RWPE2 (cell line): ENCODE measurements around the gene CNKSR1.

Experiments used
- ATAC-seq: fragments of 200-7000 bp; cut with Tn5 transposase; 3 replicates; pipeline ENCODE4 v1.9.1; 2021; ENCODE audit warnings: low read depth
- DNase-seq: peaks from one replicate; pipeline ENCODE4 v3.0.0-alpha.2; 2020; ENCODE audit warnings: low spot score
- H3K27ac ChIP-seq: fragments of 450-650 bp; 2 replicates; pipeline ENCODE4 v1.5.1; 2017; ENCODE audit warnings: mild to moderate bottlenecking; ENCODE audit not compliant: poor library complexity, severe bottlenecking
- H3K27me3 ChIP-seq: fragments of 250-450 bp; sonication (Bioruptor Pico); 2 replicates; pipeline ENCODE4 v1.5.1; 2021; ENCODE audit warnings: mild to moderate bottlenecking, moderate library complexity; ENCODE audit not compliant: insufficient read depth, poor library complexity, severe bottlenecking
- H3K36me3 ChIP-seq: fragments of 250-450 bp; sonication (Bioruptor Pico); 2 replicates; pipeline ENCODE4 v1.5.1; 2020; ENCODE audit warnings: low read depth, mild to moderate bottlenecking, moderate library complexity
- H3K4me1 ChIP-seq: fragments of 250-450 bp; sonication (Bioruptor Pico); 2 replicates; pipeline ENCODE4 v1.5.1; 2021; ENCODE audit warnings: mild to moderate bottlenecking, moderate library complexity; ENCODE audit not compliant: insufficient read depth, poor library complexity, severe bottlenecking
- H3K4me3 ChIP-seq: fragments of 250-450 bp; sonication (Bioruptor Pico); 2 replicates; pipeline ENCODE4 v1.5.1; 2021; ENCODE audit warnings: mild to moderate bottlenecking, moderate library complexity; ENCODE audit not compliant: severe bottlenecking
- H3K9me3 ChIP-seq: fragments of 250-450 bp; sonication (Bioruptor Pico); 2 replicates; pipeline ENCODE4 v1.5.1; 2021; ENCODE audit warnings: mild to moderate bottlenecking, moderate library complexity; ENCODE audit not compliant: severe bottlenecking
- CTCF ChIP-seq: fragments of 450-650 bp; IDR thresholded peaks from one replicate; pipeline ENCODE4 v1.5.1; 2017; ENCODE audit warnings: mild to moderate bottlenecking, moderate library complexity; ENCODE audit not compliant: poor library complexity, severe bottlenecking

The CNKSR1 gene

GRCh38 chr1:26132834-26133167 lies 44.5 kb upstream of the CNKSR1 start:
- ATAC-seq: no peak
- no peaks in the 10 kb centered on the region for H3K4me1 ChIP-seq

GRCh38 chr1:26134466-26134865 lies 42.8 kb upstream of the CNKSR1 start:
- DNase-seq (no peak), ATAC-seq (no peak)
- Histone ChIP-seq H3K27me3 (no peaks in the 10 kb centered on the region), H3K4me3 (no peak overlapping the region), H3K27ac (no peak overlapping the region), H3K36me3 (no peaks in the 10 kb centered on the region), H3K4me1 (no peaks in the 10 kb centered on the region), H3K9me3 (peaks cover 4% of the 10 kb centered on the region)
- no peak for TF ChIP-seq CTCF

More at GRCh38 chr1:26132834-26133167, 44.5 kb upstream of the CNKSR1 start:
- Histone ChIP-seq H3K9me3 (peaks cover 4% of the 10 kb centered on the region), H3K36me3 (no peaks in the 10 kb centered on the region), H3K27me3 (no peaks in the 10 kb centered on the region), H3K27ac (no peak overlapping the region), H3K4me3 (no peak overlapping the region)
- TF ChIP-seq CTCF: no peak
- no peak for DNase-seq

- peaks cover 4% of the 10 kb centered on the region for H3K9me3 ChIP-seq
- DNase-seq (no peak), ATAC-seq (no peak)
- TF ChIP-seq CTCF: no peak
- H3K4me3 ChIP-seq: no peak overlapping the region
- H3K36me3 ChIP-seq: no peaks in the 10 kb centered on the region
- no peaks in the 10 kb centered on the region for H3K4me1 ChIP-seq
- no peak overlapping the region for H3K27ac ChIP-seq
- no peaks in the 10 kb centered on the region for H3K27me3 ChIP-seq
These were observed 38.2 kb upstream of the CNKSR1 start for GRCh38 chr1:26138974-26139558.

- Histone ChIP-seq H3K36me3 (no peaks in the 10 kb centered on the region), H3K9me3 (no peaks in the 10 kb centered on the region), H3K27ac (no peak overlapping the region), H3K27me3 (no peaks in the 10 kb centered on the region), H3K4me3 (no peak overlapping the region), H3K4me1 (peaks cover 5% of the 10 kb centered on the region)
- no peak for ATAC-seq
- no peak for TF ChIP-seq CTCF
- DNase-seq: no peak
These were observed 35.1 kb upstream of the CNKSR1 start for GRCh38 chr1:26142159-26142558.

- H3K4me1 ChIP-seq: peaks cover 5% of the 10 kb centered on the region
- DNase-seq (no peak), ATAC-seq (peak; percentile 94)
- no peaks in the 10 kb centered on the region for H3K27me3 ChIP-seq
- H3K4me3 ChIP-seq: no peak overlapping the region
- H3K9me3 ChIP-seq: no peaks in the 10 kb centered on the region
- peak; percentile 88 for TF ChIP-seq CTCF
- no peaks in the 10 kb centered on the region for H3K36me3 ChIP-seq
- H3K27ac ChIP-seq: no peak overlapping the region
These were observed 32.0 kb upstream of the CNKSR1 start for GRCh38 chr1:26145041-26145959.
